ENCODE data around the gene CORO2B. TPM values are rescaled to one million over a fixed set of nuclear protein-coding genes. Genes with fewer than 3 reads are reported as not detected.
A peak's percentile ranks its signal among the peaks of the same experiment; 100 is the strongest.

CORO2B gene
- total RNA-seq, 1 experiment from 2014 or later, result 3.8 TPM

DNA sequence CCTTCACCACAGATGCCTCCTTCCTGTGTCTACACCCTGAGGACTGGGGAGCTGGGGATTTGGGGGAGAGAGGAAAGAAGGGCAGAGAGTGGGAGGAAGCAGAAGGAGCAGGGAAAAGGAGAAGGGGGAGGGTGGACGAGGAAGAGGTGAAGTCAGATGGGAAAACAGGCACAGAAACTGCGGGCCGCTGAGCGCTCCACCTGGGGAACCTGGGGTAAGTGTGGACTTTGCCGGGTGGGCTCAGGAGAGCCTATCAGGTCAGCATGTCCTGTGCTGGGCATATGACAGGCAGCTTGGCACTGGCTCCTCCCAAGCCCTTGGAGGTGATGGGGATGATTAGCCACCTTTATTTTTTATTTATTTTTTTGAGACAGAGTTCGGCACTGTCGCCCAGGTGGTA lies 62.6 kb downstream of the CORO2B start:
- no peaks in the 10 kb centered on the region for H3K27me3 ChIP-seq (replicated peaks; ENCODE audit: insufficient read depth, low read depth, low read length, poor library complexity)
- no peak overlapping the region for H3K4me3 ChIP-seq (ENCODE audit: low read depth, low read length, poor library complexity, severe bottlenecking)
- ChIA-PET CTCF (no interaction called here), POLR2A (ENCODE audit: low non-redundant PET) (no interaction called here)
- no TSS peak for BruUV-seq (replicated peaks)
- peaks cover 18% of the 10 kb centered on the region for H3K4me1 ChIP-seq (ENCODE audit: insufficient read depth, low read length, poor library complexity, severe bottlenecking)
- H3K36me3 ChIP-seq (ENCODE audit: insufficient read depth, low read length, poor library complexity, severe bottlenecking), result no peaks in the 10 kb centered on the region
- no peak for DNase-seq (ENCODE audit: low spot score)
- peak overlapping the region; percentile 38 for H3K27ac ChIP-seq (ENCODE audit: low read depth, low read length, poor library complexity, severe bottlenecking)
- TF ChIP-seq EZH2 (IDR thresholded peaks at IDR 0.05; ENCODE audit: borderline replicate concordance, low read depth, low read length, poor library complexity, severe bottlenecking) (no peak), CTCF (conservative IDR thresholded peaks at IDR 0.05; ENCODE audit: low read depth, low read length) (no peak)
- no peaks in the 10 kb centered on the region for H3K9me3 ChIP-seq (ENCODE audit: low read depth, low read length, poor library complexity, severe bottlenecking)
- intact Hi-C loops (cut with micrococcal nuclease; ENCODE audit: unreplicated experiment), result no loop called here

DNA sequence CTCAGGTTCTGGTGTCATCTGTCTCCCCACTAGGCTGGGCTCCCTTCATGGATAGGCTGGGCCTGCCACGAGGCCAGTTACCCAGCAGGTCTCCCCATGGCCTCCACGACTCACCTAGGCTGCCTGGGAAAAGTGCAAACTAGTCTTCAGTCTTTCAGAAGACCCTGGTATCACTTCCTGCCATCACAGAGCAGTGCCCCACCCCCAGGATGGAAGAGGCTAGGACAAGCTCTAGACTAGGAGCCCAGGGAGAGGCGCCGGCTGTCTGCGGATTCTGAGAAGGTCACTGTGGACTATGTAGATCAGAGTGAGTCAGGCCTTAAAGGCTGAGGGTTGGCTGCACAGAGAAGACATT lies 63.7 kb downstream of the CORO2B start:
- no peak overlapping the region for H3K4me3 ChIP-seq (ENCODE audit: low read depth, low read length, poor library complexity, severe bottlenecking)
- intact Hi-C loops (cut with micrococcal nuclease; ENCODE audit: unreplicated experiment), result no loop called here
- ChIA-PET POLR2A (ENCODE audit: low non-redundant PET) (no interaction called here), CTCF (no interaction called here)
- no peaks in the 10 kb centered on the region for H3K27me3 ChIP-seq (replicated peaks; ENCODE audit: insufficient read depth, low read depth, low read length, poor library complexity)
- no peak for DNase-seq (ENCODE audit: low spot score)
- no TSS peak for BruUV-seq (replicated peaks)
- TF ChIP-seq EZH2 (IDR thresholded peaks at IDR 0.05; ENCODE audit: borderline replicate concordance, low read depth, low read length, poor library complexity, severe bottlenecking) (no peak), CTCF (conservative IDR thresholded peaks at IDR 0.05; ENCODE audit: low read depth, low read length) (no peak)
- no peaks in the 10 kb centered on the region for H3K36me3 ChIP-seq (ENCODE audit: insufficient read depth, low read length, poor library complexity, severe bottlenecking)
- no peak overlapping the region for H3K27ac ChIP-seq (ENCODE audit: low read depth, low read length, poor library complexity, severe bottlenecking)
- peaks cover 20% of the 10 kb centered on the region for H3K4me1 ChIP-seq (ENCODE audit: insufficient read depth, low read length, poor library complexity, severe bottlenecking)
- H3K9me3 ChIP-seq (ENCODE audit: low read depth, low read length, poor library complexity, severe bottlenecking), result no peaks in the 10 kb centered on the region

DNA sequence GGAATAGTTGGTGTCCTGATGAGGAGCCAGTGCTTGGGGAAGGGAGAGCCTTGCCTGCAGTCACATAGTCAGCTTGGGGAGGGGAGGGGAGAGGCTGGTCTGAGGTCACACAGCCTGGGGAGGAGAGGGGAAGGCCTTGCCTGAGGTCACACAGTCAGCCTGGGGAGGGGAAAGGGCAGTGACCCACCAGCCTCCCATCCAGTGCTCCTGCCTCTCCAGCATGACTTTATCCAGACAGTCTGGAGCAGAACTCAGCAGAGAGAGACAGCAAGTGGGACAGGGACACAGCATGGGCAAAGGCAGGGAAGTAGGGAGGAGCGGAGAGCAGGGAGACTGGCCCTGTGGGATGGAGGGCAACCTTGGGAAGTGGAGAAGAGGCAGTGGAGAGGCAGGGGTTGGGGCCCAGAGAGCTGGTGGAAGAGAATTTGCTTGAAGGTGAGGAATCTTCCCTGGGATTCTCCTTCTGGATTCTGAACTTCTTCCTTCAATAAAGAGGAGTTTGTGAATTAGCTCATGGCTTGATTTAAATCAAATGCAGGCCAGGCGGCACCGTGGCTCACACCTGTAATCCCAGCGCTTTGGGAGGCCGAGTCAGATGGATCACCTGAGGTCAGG lies 64.5 kb downstream of the CORO2B start:
- Histone ChIP-seq H3K36me3 (ENCODE audit: insufficient read depth, low read length, poor library complexity, severe bottlenecking) (no peaks in the 10 kb centered on the region), H3K27me3 (replicated peaks; ENCODE audit: insufficient read depth, low read depth, low read length, poor library complexity) (no peaks in the 10 kb centered on the region), H3K4me1 (ENCODE audit: insufficient read depth, low read length, poor library complexity, severe bottlenecking) (peaks cover 17% of the 10 kb centered on the region), H3K9me3 (ENCODE audit: low read depth, low read length, poor library complexity, severe bottlenecking) (no peaks in the 10 kb centered on the region), H3K27ac (ENCODE audit: low read depth, low read length, poor library complexity, severe bottlenecking) (no peak overlapping the region), H3K4me3 (ENCODE audit: low read depth, low read length, poor library complexity, severe bottlenecking) (no peak overlapping the region)
- intact Hi-C loops (cut with micrococcal nuclease; ENCODE audit: unreplicated experiment), result no loop called here
- TF ChIP-seq CTCF (conservative IDR thresholded peaks at IDR 0.05; ENCODE audit: low read depth, low read length) (no peak), EZH2 (IDR thresholded peaks at IDR 0.05; ENCODE audit: borderline replicate concordance, low read depth, low read length, poor library complexity, severe bottlenecking) (no peak)
- no TSS peak for BruUV-seq (replicated peaks)
- DNase-seq (ENCODE audit: low spot score), result no peak
- CTCF ChIA-PET, result interaction anchor here (0.6 kb wide), 1 partner anchor 282 kb away, joined by 3 read pairs; no protein-coding TSS in a partner anchor
- POLR2A ChIA-PET (ENCODE audit: low non-redundant PET), result no interaction called here

All from A673 (cell line).